A172 (cell line): ENCODE measurements around the gene MRPL40. TPM values are rescaled to one million over a fixed set of nuclear protein-coding genes. Genes with fewer than 3 reads are reported as not detected.
A peak's percentile ranks its signal among the peaks of the same experiment; 100 is the strongest.
"Not testable (repeated sequence)": the region's sequence is repeated elsewhere in the genome, so short reads cannot be mapped to it uniquely, and the experiment has no call there.

Experiments
- DNase-seq: peaks from one replicate; pipeline ENCODE4 v3.0.0-alpha.2; 2015; ENCODE audit warnings: low spot score
- total RNA-seq: library from RNA; depleted of rRNA; stranded (reverse); fragments of >200 nt; shearing (Covaris generic); gene quantifications from 2 replicates; pipeline ENCODE4 v1.2.3, GENCODE V29; 2014

The MRPL40 gene
- total RNA-seq, 1 experiment from 2014 or later, result 45.7 TPM

- no peak for DNase-seq
Measured at GRCh38 chr22:19407649-19408606, 24.4 kb upstream of the MRPL40 start.

- no peak for DNase-seq
Measured at GRCh38 chr22:19410941-19411689, 21.2 kb upstream of the MRPL40 start.

- DNase-seq, result no peak
Measured at GRCh38 chr22:19411690-19412045, 20.7 kb upstream of the MRPL40 start.

- DNase-seq, result no peak
Measured at GRCh38 chr22:19412478-19412877, 19.9 kb upstream of the MRPL40 start.

- DNase-seq, result no peak
Measured at GRCh38 chr22:19412923-19413322, 19.4 kb upstream of the MRPL40 start.

GRCh38 chr22:19419086-19419463 lies 13.3 kb upstream of the MRPL40 start:
- DNase-seq, result no peak

- no peak for DNase-seq
Measured at GRCh38 chr22:19419464-19420178, 12.7 kb upstream of the MRPL40 start.

- DNase-seq, result no peak
Measured at GRCh38 chr22:19420321-19420720, 12.0 kb upstream of the MRPL40 start.

- no peak for DNase-seq
Measured at GRCh38 chr22:19422440-19423301, 9.7 kb upstream of the MRPL40 start.

- no peak for DNase-seq
Measured at GRCh38 chr22:19424186-19424500, 8.2 kb upstream of the MRPL40 start.

GRCh38 chr22:19429950-19430889 lies 2.1 kb upstream of the MRPL40 start:
- peak; percentile 11 for DNase-seq

GRCh38 chr22:19430890-19431541 lies 1.3 kb upstream of the MRPL40 start:
- DNase-seq, result no peak

GRCh38 chr22:19431649-19432132 lies 654 bp upstream of the MRPL40 start, which contains the start of gene HIRA:
HIRA (minus strand) TSS chr22:19431733; CDS start chr22:19431476, 257 bp downstream.
- DNase-seq, result peak; percentile 41

GRCh38 chr22:19434401-19434800 lies 2.1 kb downstream of the MRPL40 start:
- DNase-seq, result no peak

GRCh38 chr22:19434829-19435580 lies 2.7 kb downstream of the MRPL40 start:
- no peak for DNase-seq

- DNase-seq, result not testable (repeated sequence)
Measured at GRCh38 chr22:19436444-19437161, 4.3 kb downstream of the MRPL40 start.

- DNase-seq, result no peak
Measured at GRCh38 chr22:19438298-19438697, 6.0 kb downstream of the MRPL40 start.
